ENCODE results near the gene TRIOBP.
"Not testable (repeated sequence)": the region's sequence is repeated elsewhere in the genome, so short reads cannot be mapped to it uniquely, and the experiment has no call there.

Gene TRIOBP

GRCh38 chr22:37777122-37777687, 80.4 kb downstream of the TRIOBP start:
- DNase-seq, result no peak

GRCh38 chr22:37778370-37779009, 81.6 kb downstream of the TRIOBP start:
- no peak for DNase-seq

GRCh38 chr22:37781434-37782059, 84.7 kb downstream of the TRIOBP start:
- no peak for DNase-seq

- no peak for DNase-seq
Observed at GRCh38 chr22:37782340-37783168, 85.7 kb downstream of the TRIOBP start.

- no peak for DNase-seq
Observed at GRCh38 chr22:37784829-37785495, 88.1 kb downstream of the TRIOBP start.

- no peak for DNase-seq
Observed at GRCh38 chr22:37790234-37790633, 93.4 kb downstream of the TRIOBP start.

- DNase-seq, result no peak
Observed at GRCh38 chr22:37792494-37792893, 95.6 kb downstream of the TRIOBP start.

GRCh38 chr22:37794376-37794775, 97.5 kb downstream of the TRIOBP start:
- DNase-seq, result no peak

- no peak for DNase-seq
Observed at GRCh38 chr22:37796079-37796478, 99.2 kb downstream of the TRIOBP start.

GRCh38 chr22:37797259-37797658, 100.4 kb downstream of the TRIOBP start:
- not testable (repeated sequence) for DNase-seq

GRCh38 chr22:37797874-37798500, 101.1 kb downstream of the TRIOBP start:
- no peak for DNase-seq

GRCh38 chr22:37799979-37800378, 103.1 kb downstream of the TRIOBP start:
- DNase-seq, result not testable (repeated sequence)

- DNase-seq, result peak; percentile 17
Observed at GRCh38 chr22:37801946-37802309, 105.1 kb downstream of the TRIOBP start.

- DNase-seq, result peak; percentile 34
Observed at GRCh38 chr22:37802310-37803194, 105.7 kb downstream of the TRIOBP start.

- DNase-seq, result no peak
Observed at GRCh38 chr22:37803195-37803638, 106.4 kb downstream of the TRIOBP start.

- DNase-seq, result no peak
Observed at GRCh38 chr22:37803639-37804351, 106.9 kb downstream of the TRIOBP start.

- no peak for DNase-seq
Observed at GRCh38 chr22:37804352-37804880, 107.6 kb downstream of the TRIOBP start.

- DNase-seq, result peak; percentile 67
Observed at GRCh38 chr22:37804881-37805809, 108.3 kb downstream of the TRIOBP start.

- DNase-seq, result no peak
Observed at GRCh38 chr22:37805810-37806277, 109.0 kb downstream of the TRIOBP start.

Measured in SHP77 treated with DMSO at 0.1 percent for 48 hours (cell line).